ENCODE results near the gene CCL13.

Gene CCL13

GRCh38 chr17:34363183-34363661 is 6.9 kb downstream of the CCL13 start, which contains the start of gene CCL1:
Gene CCL1 (minus strand): TSS chr17:34363233. CDS start chr17:34363161, 72 bp downstream.
- no peak for DNase-seq (ENCODE audit: low read depth)

GRCh38 chr17:34364751-34365150 is 8.5 kb downstream of the CCL13 start:
- DNase-seq (ENCODE audit: low read depth), result no peak

DNA sequence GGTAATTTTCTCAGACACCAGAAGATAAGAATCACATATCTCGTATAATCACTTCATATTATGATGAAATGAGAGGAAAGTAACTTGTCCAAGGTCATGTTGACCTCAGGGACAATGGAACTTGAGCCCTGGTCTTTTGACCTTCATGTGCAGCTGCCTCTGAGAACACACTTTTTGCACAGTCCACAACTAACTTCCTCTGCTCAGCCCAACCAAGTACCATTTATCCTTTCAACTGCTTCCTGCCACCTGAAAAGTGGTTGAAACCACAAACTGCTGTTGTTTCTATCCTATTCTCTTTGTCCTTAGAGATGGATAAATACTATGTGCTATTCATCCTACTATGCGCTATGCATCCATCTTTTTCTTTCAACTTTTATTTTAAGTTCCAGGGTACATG is 9.1 kb downstream of the CCL13 start:
- no peak for DNase-seq (ENCODE audit: low read depth)

- DNase-seq (ENCODE audit: low read depth), result no peak
Measured at GRCh38 chr17:34366010-34366409, 9.7 kb downstream of the CCL13 start.

- DNase-seq (ENCODE audit: low read depth), result no peak
Measured at GRCh38 chr17:34366529-34367107, 10.3 kb downstream of the CCL13 start.

GRCh38 chr17:34367486-34368195 is 11.4 kb downstream of the CCL13 start:
- no peak for DNase-seq (ENCODE audit: low read depth)

GRCh38 chr17:34368196-34368945 is 12.1 kb downstream of the CCL13 start:
- DNase-seq (ENCODE audit: low read depth), result no peak

DNA sequence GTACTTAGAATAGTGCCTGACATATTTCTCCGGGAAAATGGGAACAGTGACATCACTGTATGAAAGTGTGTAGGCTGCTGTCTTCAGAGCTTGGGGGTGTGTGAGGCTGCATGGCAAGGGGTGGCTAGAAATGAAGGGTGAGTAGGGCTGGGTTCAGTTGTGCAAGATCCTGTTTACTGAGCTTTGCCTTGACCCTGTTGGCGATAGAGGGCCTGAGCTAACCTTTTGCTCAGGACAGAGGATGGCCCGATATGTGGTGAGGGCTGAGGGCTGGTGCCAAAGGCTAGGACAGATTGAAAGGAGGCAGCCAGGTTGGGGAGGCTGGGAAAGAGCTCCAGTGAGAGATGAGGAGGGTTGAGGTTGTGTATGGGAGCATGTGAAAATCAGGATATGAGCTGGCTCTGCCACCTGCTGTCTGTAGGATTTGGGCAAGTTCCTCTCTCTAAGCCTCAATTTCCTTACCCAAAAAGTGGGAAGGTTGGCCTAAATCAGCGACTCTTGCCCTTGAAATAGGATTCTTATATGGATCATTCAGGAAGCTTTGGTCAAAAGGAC is 12.7 kb downstream of the CCL13 start:
- no peak for DNase-seq (ENCODE audit: low read depth)

DNA sequence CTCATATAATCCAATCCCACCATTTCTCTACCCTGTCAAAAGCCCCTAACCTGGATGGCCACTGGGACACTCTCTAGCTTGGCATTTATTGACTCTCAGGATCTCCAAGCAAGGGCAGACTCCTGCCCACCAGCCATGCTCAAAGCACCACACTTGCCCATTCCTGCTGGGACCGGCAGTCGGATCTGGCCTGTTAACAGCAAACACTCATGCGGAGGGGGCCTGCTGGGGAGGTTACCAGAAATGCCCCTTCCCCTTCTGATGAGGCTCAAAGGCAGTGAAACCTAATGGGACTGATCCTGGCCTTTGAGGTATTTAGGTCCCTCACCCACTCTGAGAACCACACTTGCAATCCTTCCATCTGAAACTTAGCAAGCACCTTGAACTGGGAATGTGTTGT is 13.3 kb downstream of the CCL13 start:
- no peak for DNase-seq (ENCODE audit: low read depth)

DNA sequence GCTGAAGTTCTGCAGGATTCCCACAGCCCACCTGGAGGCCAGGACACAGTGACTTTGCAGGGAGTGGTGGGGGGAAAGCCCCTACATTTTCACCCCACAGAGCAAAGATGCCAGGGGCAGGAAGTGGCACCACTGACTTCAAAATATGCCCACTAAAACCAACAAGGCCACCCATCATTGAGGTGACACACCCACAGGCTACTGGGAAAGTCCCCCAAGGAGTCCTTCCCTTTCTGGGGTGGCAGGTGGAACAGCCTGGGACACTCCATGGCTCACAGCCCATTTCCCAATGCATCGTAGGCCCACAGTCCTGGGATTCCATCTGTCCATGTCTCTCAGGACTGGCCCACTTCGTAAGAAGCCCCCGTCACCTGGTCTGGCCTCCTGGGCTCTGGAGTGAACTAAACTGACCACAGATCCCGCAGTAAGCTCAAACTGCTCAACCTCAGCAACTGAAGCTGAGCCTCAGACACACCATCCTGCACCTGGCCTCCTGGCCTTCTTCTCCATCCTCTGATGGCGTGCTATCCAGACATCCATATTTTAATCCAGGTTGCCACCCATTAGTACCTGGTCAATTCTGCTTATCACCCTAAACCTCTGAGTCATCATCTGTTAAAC is 14.2 kb downstream of the CCL13 start:
- DNase-seq (ENCODE audit: low read depth), result no peak

GRCh38 chr17:34370997-34371395 is 14.7 kb downstream of the CCL13 start:
- no peak for DNase-seq (ENCODE audit: low read depth)

- no peak for DNase-seq (ENCODE audit: low read depth)
Measured at GRCh38 chr17:34371405-34372100, 15.3 kb downstream of the CCL13 start.

DNA sequence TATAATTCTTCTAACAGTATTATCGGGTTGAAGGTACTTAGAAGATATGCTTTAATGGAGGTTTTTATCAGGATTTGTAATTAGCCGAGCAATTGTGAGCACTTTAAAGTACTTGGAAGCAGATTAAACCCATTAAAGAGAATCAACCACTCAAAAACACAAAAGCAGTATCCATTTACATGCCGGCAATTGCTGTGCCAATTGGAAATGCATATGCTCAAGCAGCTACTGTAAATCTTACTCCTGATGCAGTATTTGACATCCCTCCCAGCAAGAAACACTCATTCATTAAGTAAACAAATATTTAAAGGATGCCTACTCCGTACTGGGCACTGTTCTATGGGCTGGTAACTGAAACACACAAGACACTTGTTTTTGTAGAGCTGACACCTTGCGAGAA is 18.2 kb downstream of the CCL13 start:
- DNase-seq (ENCODE audit: low read depth), result no peak

GRCh38 chr17:34375426-34375997 is 19.2 kb downstream of the CCL13 start:
- DNase-seq (ENCODE audit: low read depth), result no peak

DNA sequence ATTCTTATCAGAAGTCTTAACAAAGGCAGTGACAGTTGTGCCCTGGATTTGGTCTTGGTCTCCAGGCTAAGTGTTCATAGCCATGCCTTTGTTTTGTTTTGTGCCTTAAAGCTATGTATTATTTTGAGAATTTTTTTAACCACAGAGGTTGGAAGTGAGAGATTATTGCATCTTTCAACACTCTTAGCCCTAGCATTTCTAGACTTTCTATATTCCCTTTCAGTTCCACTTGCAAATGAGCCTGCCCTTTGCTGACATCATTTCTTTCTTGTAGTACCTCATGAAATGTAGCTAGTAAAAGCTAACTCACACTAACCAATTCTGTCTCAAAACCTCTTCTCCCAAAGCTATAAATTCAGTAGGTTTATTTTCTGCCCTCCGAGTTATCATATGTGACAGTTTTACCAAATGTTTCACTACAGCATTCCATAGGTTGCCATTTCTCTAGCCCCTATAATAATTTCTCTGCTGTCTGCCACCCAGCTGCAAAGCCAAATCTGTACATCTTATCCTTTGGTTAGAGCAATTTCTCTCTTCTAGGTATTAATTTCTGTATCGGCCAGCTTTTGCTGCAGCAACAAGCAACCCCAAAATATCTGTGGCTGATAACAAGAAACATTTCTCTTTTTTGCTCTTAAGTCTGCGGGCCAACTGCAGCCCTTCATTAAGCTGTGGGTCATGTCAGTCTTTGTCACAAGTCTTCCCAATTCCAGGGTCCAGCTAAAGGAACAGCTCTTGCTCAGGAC is 21.0 kb downstream of the CCL13 start:
- no peak for DNase-seq (ENCODE audit: low read depth)

DNA sequence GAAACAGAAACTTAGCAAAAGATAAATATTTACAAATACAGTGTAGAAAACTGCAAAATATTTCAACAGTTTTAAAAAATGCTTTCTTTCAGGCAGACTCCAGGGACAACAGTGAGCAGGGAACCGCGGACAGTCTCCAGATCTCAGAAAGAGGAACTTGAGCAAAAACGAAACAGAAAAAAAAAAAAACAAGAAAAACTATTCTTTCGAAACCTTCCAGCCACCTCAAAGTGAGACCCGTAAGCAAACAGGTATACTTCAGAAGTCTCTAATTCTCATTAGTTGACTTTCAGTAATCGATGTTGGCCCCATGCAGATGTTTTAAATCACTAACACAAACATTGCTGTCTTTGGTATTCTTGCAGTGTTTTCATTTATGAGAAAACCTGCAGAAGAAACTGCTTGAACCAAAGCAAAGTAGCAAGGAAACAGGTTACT is 22.4 kb downstream of the CCL13 start:
- DNase-seq (ENCODE audit: low read depth), result no peak

GRCh38 chr17:34379868-34380267 is 23.6 kb downstream of the CCL13 start:
- DNase-seq (ENCODE audit: low read depth), result no peak

- no peak for DNase-seq (ENCODE audit: low read depth)
Measured at GRCh38 chr17:34382621-34383124, 26.4 kb downstream of the CCL13 start.

GRCh38 chr17:34383216-34383615 is 26.9 kb downstream of the CCL13 start:
- DNase-seq (ENCODE audit: low read depth), result no peak

- no peak for DNase-seq (ENCODE audit: low read depth)
Measured at GRCh38 chr17:34384271-34384670, 28.0 kb downstream of the CCL13 start.
